ENCODE measurements around the gene CRACR2B.

CRACR2B gene

DNA sequence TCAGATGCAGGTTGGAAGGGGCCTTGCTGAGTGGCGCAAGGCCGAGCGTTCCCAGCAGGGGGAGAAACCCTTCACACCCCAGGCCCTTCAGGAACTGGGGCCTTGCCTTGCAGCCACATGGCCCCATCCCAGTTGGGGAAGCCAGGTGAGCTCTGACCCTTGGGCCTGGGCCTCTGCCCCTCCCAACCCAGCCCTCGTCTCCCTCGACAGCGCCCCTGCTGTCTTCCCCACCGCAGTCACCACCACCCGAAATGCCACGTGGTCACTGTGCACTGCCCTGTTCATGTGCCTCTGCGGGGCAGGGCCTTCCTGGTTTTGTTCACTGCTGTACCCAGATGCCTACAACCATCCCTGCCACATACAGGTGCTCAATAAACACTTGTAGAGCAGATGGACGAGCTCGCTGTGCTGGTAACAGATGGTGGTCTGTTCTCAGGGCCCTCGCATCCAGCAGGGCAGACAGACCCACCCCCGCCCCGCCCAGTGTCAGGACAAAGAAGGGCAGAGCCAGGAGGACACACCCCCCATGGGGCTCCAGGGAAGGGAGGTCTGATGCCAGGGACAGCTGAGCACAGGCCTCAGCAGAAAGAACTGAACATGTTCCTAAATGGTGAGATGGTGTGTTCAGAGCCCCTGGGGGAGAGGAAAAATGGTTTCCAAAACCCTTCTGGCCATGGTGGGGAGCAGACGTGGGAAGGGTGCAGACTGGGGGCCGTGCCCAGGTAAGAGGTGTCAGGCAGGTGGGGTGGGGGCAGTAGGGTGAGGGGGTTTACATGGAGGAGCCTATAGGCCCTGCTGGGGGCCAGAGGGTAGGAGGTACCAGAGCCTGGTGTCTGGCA is 10.9 kb downstream of the CRACR2B start:
- no peak for TF ChIP-seq CTCF (IDR thresholded peaks at IDR 0.05)
- Histone ChIP-seq H3K4me3 (ENCODE audit: low read depth, low read length) (no peak overlapping the region), H3K36me3 (ENCODE audit: control insufficient read depth, insufficient read depth, low read length) (no peaks in the 10 kb centered on the region), H3K79me2 (no peaks in the 10 kb centered on the region), H3K4me1 (peaks cover 3% of the 10 kb centered on the region), H3K9ac (no peak overlapping the region), H3K27me3 (ENCODE audit: control insufficient read depth, insufficient read depth, low read length) (no peaks in the 10 kb centered on the region), H2AFZ (no peak overlapping the region), H3K27ac (no peak overlapping the region), H3K9me3 (ENCODE audit: control insufficient read depth, low read length) (no peaks in the 10 kb centered on the region), H3K4me2 (ENCODE audit: low read length) (no peak overlapping the region)

GRCh38 chr11:839280-839623 is 11.5 kb downstream of the CRACR2B start:
- no peaks in the 10 kb centered on the region for H3K9me3 ChIP-seq (ENCODE audit: control insufficient read depth, low read length)
- H3K4me2 ChIP-seq (ENCODE audit: low read length): no peak overlapping the region
- no peak overlapping the region for H3K9ac ChIP-seq
- no peak overlapping the region for H2AFZ ChIP-seq
- H3K36me3 ChIP-seq (ENCODE audit: control insufficient read depth, insufficient read depth, low read length): no peaks in the 10 kb centered on the region
- no peaks in the 10 kb centered on the region for H3K27me3 ChIP-seq (ENCODE audit: control insufficient read depth, insufficient read depth, low read length)
- H3K79me2 ChIP-seq: no peaks in the 10 kb centered on the region
- TF ChIP-seq CTCF (IDR thresholded peaks at IDR 0.05): no peak
- no peak overlapping the region for H3K27ac ChIP-seq
- H3K4me1 ChIP-seq: peaks cover 3% of the 10 kb centered on the region
- H3K4me3 ChIP-seq (ENCODE audit: low read depth, low read length): no peak overlapping the region

DNA sequence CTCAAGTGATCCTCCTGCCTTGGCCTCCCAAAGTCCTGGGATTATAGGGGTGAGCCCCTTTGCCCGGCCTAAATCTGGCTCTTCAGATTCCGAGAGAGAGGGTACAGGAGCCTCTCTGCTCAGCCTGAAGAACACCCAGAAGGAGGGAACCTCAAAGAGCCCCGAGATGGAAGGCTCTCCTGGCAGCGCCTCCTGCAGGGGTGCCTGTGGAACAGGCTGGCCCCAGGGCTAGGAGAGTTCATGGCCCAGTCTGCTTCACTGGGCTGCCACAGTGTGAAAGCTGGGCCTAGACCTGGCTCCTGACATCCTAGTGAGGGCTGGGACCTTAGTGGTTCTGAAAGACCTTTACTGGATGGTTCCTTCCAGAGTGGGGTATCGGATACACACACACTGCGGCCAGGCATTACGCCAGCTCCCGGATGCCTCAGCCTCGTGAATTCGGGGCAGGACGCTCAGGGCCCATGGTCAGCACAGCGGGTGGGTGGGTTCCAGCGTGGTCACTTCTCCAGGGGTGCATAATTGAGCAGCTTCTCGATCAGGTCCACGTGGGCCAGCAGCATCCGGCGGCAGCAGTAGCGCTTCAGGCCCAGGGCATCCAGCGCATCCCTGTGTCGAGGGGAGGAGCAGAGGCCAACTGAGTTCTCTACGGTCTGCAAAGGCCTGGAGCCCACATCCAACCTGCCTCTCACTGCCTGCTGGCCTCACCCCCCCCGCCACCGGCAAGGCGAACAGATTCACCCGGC is 12.3 kb downstream of the CRACR2B start:
- Histone ChIP-seq H3K27ac (no peak overlapping the region), H2AFZ (no peak overlapping the region), H3K36me3 (ENCODE audit: control insufficient read depth, insufficient read depth, low read length) (no peaks in the 10 kb centered on the region), H3K4me3 (ENCODE audit: low read depth, low read length) (no peak overlapping the region), H3K4me1 (peaks cover 3% of the 10 kb centered on the region), H3K9me3 (ENCODE audit: control insufficient read depth, low read length) (no peaks in the 10 kb centered on the region), H3K9ac (no peak overlapping the region), H3K4me2 (ENCODE audit: low read length) (no peak overlapping the region), H3K27me3 (ENCODE audit: control insufficient read depth, insufficient read depth, low read length) (no peaks in the 10 kb centered on the region), H3K79me2 (no peaks in the 10 kb centered on the region)
- TF ChIP-seq CTCF (IDR thresholded peaks at IDR 0.05): no peak

DNA sequence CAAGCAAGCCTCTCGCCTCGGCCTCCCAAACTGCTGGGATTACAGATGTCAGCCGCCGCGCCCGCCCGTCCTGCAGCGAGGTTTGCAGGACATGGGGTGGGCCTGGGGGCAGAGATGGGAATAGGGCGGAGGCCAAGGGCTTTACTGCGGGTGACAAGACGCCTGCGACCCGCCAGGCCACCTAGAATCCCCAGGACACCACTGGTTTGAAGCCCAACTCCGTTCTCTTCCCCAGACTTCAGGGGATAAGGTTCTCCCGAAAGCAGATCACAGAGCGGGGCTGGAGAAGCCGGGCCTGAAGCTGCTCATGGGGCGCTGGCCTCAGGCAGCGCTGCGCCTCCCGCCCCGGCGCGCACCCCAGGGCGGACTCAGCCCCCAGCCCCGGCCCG is 14.3 kb downstream of the CRACR2B start:
- Histone ChIP-seq H3K27me3 (ENCODE audit: control insufficient read depth, insufficient read depth, low read length) (no peaks in the 10 kb centered on the region), H3K4me2 (ENCODE audit: low read length) (peak overlapping the region; percentile 71), H3K9ac (no peak overlapping the region), H2AFZ (peak overlapping the region; percentile 94), H3K36me3 (ENCODE audit: control insufficient read depth, insufficient read depth, low read length) (no peaks in the 10 kb centered on the region), H3K9me3 (ENCODE audit: control insufficient read depth, low read length) (no peaks in the 10 kb centered on the region), H3K4me1 (peaks cover 3% of the 10 kb centered on the region), H3K27ac (peak overlapping the region; percentile 90), H3K4me3 (ENCODE audit: low read depth, low read length) (peak overlapping the region; percentile 68), H3K79me2 (no peaks in the 10 kb centered on the region)
- TF ChIP-seq CTCF (IDR thresholded peaks at IDR 0.05): no peak

Measured in parathyroid adenoma (tissue), 2 donors.